Effector memory CD8-positive, alpha-beta T cell (primary cell): ENCODE results near the gene INTU.
"Not testable (repeated sequence)": the region's sequence is repeated elsewhere in the genome, so short reads cannot be mapped to it uniquely, and the experiment has no call there.

ENCODE experiments used
- ATAC-seq: fragments of 150-1000 bp; cut with Tn5 transposase; replicated peaks from 2 replicates; pipeline ENCODE4 v1.10.0; 2021; ENCODE audit warnings: mild to moderate bottlenecking, moderate library complexity
- DNase-seq, 3 experiments: peaks; one replicate each; pipeline ENCODE4 v3.0.0; 2021
- H3K27ac Mint-ChIP-seq, 2 donors: one replicate each; pipeline ENCODE4 v1.8.0; 2022; ENCODE audit warnings: mild to moderate bottlenecking in 2 of 2, mixed read lengths in 2 of 2, moderate library complexity in 2 of 2
- H3K27me3 Mint-ChIP-seq, 2 donors: one replicate each; pipeline ENCODE4 v1.8.0; 2022; ENCODE audit warnings: mixed read lengths in 2 of 2
- H3K36me3 Mint-ChIP-seq: one replicate; pipeline ENCODE4 v1.8.0; 2022; ENCODE audit warnings: mild to moderate bottlenecking, moderate library complexity, mixed read lengths; ENCODE audit not compliant: insufficient read depth
- H3K4me1 Mint-ChIP-seq, 2 donors: one replicate each; pipeline ENCODE4 v1.8.0; 2022; ENCODE audit warnings: low read depth in 2 of 2, mixed read lengths in 2 of 2
- H3K4me3 Mint-ChIP-seq, 2 donors: one replicate each; pipeline ENCODE4 v1.8.0; 2022; ENCODE audit warnings: mild to moderate bottlenecking in 2 of 2, mixed read lengths in 2 of 2, moderate library complexity in 2 of 2
- H3K9me3 Mint-ChIP-seq, 2 donors: one replicate each; pipeline ENCODE4 v1.8.0; 2022; ENCODE audit warnings: mixed read lengths in 2 of 2

Gene INTU

DNA sequence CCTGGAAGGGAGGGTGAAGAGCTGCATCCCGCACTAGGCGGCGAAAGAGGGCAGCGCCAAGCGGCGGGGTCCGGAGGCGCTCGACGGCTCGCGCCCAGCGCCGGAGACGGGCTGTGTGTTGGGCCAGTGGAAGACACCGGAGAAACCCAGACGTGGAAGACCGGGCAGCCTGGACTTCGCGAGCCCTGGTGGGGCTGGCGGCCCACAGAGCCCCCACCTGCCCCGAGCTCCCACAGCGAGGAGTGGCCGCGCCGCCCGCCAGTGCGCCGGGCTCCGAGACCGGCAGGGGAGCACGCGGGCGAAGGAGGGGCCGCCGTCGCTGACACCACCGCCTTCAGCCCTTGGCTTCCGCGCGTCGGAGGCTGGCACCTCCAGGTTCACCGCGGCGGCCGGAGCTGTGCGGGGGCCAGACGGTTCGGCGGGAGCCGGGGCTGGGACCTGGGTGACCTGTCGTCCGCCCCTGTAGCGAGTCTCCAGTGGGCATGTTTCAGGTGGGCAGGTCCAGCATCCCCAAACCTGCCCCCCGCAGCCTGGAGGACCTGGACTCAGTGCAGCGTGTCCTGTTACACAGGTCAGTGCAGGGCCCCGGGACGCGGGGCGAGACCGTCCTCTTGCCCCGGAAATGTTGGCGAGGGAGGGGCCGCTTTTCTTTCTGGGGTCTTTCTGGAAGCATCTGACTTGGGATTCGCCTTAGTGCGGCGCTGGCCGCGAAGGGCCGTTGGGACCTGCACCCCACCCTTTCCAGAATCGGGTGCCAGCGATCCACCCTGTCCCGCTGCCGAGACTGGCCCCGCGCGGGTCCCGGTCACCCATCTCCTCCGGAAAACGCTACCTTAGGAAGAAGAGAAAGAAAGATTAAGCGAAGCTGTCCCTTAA, 9.6 kb upstream of the INTU start:
- Mint-ChIP-seq H3K36me3 (no peaks in the 10 kb centered on the region), H3K27ac (no peak overlapping the region), H3K9me3 (peaks cover 5 to 8% of the 10 kb centered on the region in 2 donors), H3K4me3 (no peak overlapping the region), H3K4me1 (peaks cover 0 to 2% of the 10 kb centered on the region in 2 donors), H3K27me3 (peaks cover 22 to 27% of the 10 kb centered on the region in 2 donors)
- DNase-seq (no peak), ATAC-seq (no peak)

DNA sequence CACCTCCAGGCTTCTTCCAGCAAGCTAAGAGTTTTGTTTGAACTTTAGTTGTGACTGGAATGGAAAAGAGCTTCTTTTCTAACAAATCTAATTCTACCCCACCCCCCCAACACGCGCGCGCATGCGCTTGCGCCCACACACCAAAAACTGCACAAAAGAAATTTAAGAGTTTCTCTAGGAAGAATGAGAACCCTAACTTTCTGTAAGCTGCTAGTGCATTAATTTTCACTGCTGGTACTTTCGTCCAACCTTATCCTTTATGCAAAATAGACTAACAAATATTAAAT, 9.0 kb upstream of the INTU start:
- no peak for DNase-seq
- peaks cover 3 to 7% of the 10 kb centered on the region in 2 donors for H3K9me3 Mint-ChIP-seq
- ATAC-seq, result no peak
- H3K27me3 Mint-ChIP-seq, result peaks cover 22 to 32% of the 10 kb centered on the region in 2 donors
- no peak overlapping the region for H3K4me3 Mint-ChIP-seq
- no peaks in the 10 kb centered on the region for H3K36me3 Mint-ChIP-seq
- H3K4me1 Mint-ChIP-seq, result peaks cover 0 to 2% of the 10 kb centered on the region in 2 donors
- no peak overlapping the region for H3K27ac Mint-ChIP-seq

DNA sequence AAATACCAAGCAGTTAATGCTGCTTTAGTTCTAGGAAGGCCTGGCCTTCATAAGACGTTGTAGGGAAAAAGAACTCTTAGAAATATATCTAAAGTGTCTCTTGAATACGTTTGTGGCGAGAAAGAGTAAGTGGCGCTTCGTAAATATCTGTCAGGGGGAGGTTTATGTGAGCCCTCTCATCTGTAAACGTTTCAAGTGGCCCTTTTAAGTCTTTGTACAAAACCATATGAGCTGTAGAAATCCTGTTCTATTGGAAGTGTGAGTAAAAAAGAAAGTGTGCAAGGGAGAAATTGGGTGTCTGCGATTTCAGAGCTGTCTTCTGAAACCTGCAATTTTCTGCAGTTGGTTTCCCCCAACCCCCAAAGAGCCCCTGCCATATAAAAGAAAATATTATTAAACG, 8.6 kb upstream of the INTU start:
- no peak for ATAC-seq
- no peak overlapping the region for H3K4me3 Mint-ChIP-seq
- no peak for DNase-seq
- peaks cover 0 to 2% of the 10 kb centered on the region in 2 donors for H3K4me1 Mint-ChIP-seq
- H3K27ac Mint-ChIP-seq, result no peak overlapping the region
- peaks cover 0 to 7% of the 10 kb centered on the region in 2 donors for H3K9me3 Mint-ChIP-seq
- H3K27me3 Mint-ChIP-seq, result peaks cover 22 to 32% of the 10 kb centered on the region in 2 donors
- H3K36me3 Mint-ChIP-seq, result no peaks in the 10 kb centered on the region

DNA sequence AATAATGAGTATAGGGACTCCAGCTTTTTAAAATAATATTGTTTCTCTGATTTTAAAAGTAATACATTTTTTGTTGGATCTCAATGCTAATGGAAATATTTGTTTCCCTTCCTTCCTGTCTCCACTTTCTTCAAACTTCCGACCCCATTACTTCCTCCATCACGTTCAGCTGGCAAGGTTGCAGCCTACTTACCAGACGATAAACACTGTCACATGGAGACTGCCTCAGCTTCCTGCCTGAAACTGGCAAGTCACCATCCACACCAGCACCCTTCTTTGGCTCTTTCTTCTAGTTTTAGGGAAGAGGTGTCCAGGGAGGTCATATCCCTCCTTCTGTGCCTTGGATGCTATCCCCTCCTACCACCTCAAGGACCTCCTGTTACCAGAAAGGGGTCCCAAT, 3.4 kb upstream of the INTU start:
- ATAC-seq (no peak), DNase-seq (no peak)
- H3K9me3 Mint-ChIP-seq, result peaks cover 0 to 4% of the 10 kb centered on the region in 2 donors
- peaks cover 15 to 24% of the 10 kb centered on the region in 2 donors for H3K27me3 Mint-ChIP-seq
- no peak overlapping the region for H3K4me3 Mint-ChIP-seq
- H3K4me1 Mint-ChIP-seq, result peaks cover 7% of the 10 kb centered on the region in 2 donors
- H3K27ac Mint-ChIP-seq, result no peak overlapping the region
- no peaks in the 10 kb centered on the region for H3K36me3 Mint-ChIP-seq

DNA sequence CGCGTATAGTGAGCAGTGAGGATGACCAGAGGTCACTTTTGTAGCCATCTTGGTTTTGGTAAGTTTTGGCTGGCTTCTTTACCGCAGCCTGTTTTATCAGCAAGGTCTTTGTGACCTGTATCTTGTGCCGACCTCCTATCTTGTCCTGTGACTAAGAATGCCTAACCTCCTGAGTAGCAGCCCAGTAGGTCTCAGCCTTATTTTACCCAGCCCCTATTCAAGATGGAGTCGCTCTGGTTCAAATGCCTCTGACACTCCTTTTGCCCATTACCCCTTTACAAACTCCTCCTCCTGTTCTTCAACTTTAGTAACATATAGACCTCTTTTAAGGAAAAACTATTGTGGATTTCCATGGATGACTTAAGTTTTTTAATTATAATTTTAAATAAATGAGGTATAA, 2.6 kb upstream of the INTU start:
- H3K36me3 Mint-ChIP-seq, result no peaks in the 10 kb centered on the region
- H3K27ac Mint-ChIP-seq, result no peak overlapping the region
- H3K27me3 Mint-ChIP-seq, result peaks cover 13 to 19% of the 10 kb centered on the region in 2 donors
- H3K9me3 Mint-ChIP-seq, result peaks cover 0 to 4% of the 10 kb centered on the region in 2 donors
- peaks cover 7% of the 10 kb centered on the region in 2 donors for H3K4me1 Mint-ChIP-seq
- H3K4me3 Mint-ChIP-seq, result no peak overlapping the region
- ATAC-seq, result no peak
- no peak for DNase-seq

DNA sequence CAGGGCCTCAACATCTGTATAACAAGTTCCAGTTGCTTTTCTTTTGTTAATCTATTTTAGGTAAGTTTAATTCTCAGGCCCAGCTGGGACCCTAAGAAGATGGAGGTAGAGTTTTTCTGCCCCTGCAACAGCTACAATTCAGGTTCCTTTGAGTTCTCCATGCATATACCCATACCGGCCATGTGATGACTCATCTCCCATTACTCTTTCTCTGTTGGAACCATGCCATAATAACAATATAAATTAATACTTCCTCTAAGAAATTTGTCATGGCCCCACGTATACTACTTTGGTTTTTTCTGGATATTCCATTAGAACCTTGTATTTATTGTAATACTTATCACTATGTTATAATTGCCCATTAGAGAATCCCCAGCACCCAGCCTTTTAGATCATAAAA, 1.3 kb upstream of the INTU start:
- ATAC-seq (no peak), DNase-seq (no peak)
- Mint-ChIP-seq H3K27ac (no peak overlapping the region), H3K9me3 (peaks cover 0 to 4% of the 10 kb centered on the region in 2 donors), H3K27me3 (peaks cover 13 to 19% of the 10 kb centered on the region in 2 donors), H3K36me3 (no peaks in the 10 kb centered on the region), H3K4me1 (peaks cover 7% of the 10 kb centered on the region in 2 donors), H3K4me3 (no peak overlapping the region)

DNA sequence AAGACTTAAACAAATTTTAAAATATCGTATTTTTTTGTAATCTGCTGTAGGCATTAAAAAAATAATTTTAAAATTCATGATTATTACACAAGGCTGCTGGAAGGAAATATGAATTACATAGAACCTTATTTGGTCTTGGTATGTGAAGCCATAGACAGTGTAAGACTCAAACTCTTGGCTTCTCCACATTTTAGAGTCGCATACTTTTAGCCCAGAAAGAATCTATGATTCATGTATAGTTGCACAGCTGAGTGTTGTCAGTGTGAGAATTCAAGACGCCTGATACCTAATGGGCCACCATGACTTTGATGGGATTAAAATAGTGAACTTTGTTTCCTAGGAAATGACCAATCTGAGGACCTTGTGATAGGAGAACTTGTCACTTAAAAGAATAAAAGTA, 1.4 kb downstream of the INTU start:
- Mint-ChIP-seq H3K9me3 (no peaks in the 10 kb centered on the region), H3K4me3 (no peak overlapping the region), H3K27ac (no peak overlapping the region), H3K36me3 (no peaks in the 10 kb centered on the region), H3K4me1 (peaks cover 7% of the 10 kb centered on the region in 2 donors), H3K27me3 (peaks cover 12 to 13% of the 10 kb centered on the region in 2 donors)
- DNase-seq (no peak), ATAC-seq (no peak)

DNA sequence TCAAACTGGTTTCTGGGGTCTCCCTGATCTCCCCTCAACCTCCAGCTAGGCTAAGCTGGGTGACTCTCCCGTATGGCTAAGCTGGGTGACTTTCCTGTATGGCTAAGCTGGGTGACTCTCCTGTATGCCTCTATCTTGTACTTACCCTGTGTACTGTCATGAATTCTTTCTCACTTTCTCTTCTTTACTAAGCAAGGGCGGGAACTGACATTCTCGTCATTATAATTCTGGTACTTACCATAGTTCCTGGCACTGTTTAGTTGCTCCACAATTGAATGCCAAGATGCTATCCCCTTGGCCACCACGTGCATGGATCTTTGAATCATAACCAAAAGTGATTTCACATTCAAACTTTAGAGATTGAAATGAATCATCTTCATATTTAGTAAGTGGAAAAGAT, 8.8 kb downstream of the INTU start:
- Mint-ChIP-seq H3K36me3 (no peaks in the 10 kb centered on the region), H3K9me3 (peaks cover 0 to 5% of the 10 kb centered on the region in 2 donors), H3K4me3 (no peak overlapping the region), H3K4me1 (no peaks in the 10 kb centered on the region), H3K27ac (no peak overlapping the region), H3K27me3 (peaks cover 6 to 8% of the 10 kb centered on the region in 2 donors)
- ATAC-seq (no peak), DNase-seq (no peak)

DNA sequence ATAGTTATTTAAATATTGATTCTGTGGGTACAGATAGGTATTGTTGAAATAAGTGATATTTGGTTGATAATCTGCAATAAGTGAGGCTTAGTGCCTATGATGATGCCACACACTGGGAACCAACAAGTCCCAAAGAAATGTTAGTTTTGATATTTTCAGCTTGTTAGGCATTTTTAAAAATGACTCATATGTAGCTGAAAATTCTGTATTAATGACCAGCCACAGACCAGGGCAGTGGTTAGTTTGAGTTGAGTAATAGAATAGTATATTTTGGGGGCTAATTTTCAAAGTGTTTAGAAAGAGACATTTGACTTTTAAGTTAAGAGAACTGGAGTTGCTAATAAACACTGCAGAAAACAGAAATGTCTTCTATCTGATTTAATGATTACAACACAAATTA, 9.4 kb downstream of the INTU start:
- DNase-seq, result no peak
- H3K4me1 Mint-ChIP-seq, result no peaks in the 10 kb centered on the region
- no peak overlapping the region for H3K4me3 Mint-ChIP-seq
- no peak overlapping the region for H3K27ac Mint-ChIP-seq
- H3K9me3 Mint-ChIP-seq, result peaks cover 0 to 5% of the 10 kb centered on the region in 2 donors
- peaks cover 6 to 8% of the 10 kb centered on the region in 2 donors for H3K27me3 Mint-ChIP-seq
- no peak for ATAC-seq
- no peaks in the 10 kb centered on the region for H3K36me3 Mint-ChIP-seq

DNA sequence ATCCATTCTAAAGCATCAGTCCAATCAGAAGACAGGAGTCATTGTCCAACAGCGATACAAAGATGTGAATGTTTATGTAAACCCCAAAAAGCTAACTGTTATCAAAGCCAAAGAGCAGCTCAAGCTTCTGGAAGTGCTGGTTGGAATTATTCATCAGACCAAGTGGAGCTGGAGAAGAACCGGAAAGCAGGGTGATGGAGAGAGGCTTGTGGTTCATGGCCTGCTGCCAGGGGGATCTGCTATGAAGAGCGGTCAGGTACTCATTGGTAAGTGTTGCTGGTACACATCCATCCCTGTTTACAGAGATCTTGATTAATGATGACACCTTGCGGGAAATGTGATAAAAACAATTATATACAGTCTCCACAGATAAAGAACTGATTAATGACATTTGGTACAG, 11.0 kb downstream of the INTU start:
- ATAC-seq, result no peak
- DNase-seq, result no peak
- H3K27ac Mint-ChIP-seq, result no peak overlapping the region
- H3K4me3 Mint-ChIP-seq, result no peak overlapping the region
- no peaks in the 10 kb centered on the region for H3K36me3 Mint-ChIP-seq
- peaks cover 0 to 5% of the 10 kb centered on the region in 2 donors for H3K9me3 Mint-ChIP-seq
- H3K27me3 Mint-ChIP-seq, result peaks cover 6 to 8% of the 10 kb centered on the region in 2 donors
- no peaks in the 10 kb centered on the region for H3K4me1 Mint-ChIP-seq

DNA sequence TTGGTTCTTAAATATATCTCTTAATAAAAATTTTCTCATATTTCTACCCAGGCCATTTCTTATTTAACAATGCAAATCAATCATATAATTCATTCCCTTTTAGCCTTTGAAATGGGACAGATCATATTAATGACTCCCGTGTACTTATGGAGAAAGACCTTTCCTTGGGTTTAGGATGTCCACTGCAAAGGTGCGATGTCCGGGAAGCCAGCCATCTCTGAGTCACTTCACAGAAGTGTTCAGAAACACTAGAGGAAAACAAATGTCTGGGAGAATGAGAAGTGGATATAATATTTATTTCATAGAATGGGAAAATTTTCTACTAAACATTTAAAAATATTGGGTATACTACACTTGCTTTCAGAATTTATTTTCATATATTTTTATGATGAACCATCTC, 15.3 kb downstream of the INTU start:
- H3K27me3 Mint-ChIP-seq, result no peaks in the 10 kb centered on the region
- H3K4me1 Mint-ChIP-seq, result no peaks in the 10 kb centered on the region
- H3K27ac Mint-ChIP-seq, result no peak overlapping the region
- no peak for ATAC-seq
- no peak for DNase-seq
- H3K9me3 Mint-ChIP-seq, result no peaks in the 10 kb centered on the region
- no peaks in the 10 kb centered on the region for H3K36me3 Mint-ChIP-seq
- H3K4me3 Mint-ChIP-seq, result no peak overlapping the region

DNA sequence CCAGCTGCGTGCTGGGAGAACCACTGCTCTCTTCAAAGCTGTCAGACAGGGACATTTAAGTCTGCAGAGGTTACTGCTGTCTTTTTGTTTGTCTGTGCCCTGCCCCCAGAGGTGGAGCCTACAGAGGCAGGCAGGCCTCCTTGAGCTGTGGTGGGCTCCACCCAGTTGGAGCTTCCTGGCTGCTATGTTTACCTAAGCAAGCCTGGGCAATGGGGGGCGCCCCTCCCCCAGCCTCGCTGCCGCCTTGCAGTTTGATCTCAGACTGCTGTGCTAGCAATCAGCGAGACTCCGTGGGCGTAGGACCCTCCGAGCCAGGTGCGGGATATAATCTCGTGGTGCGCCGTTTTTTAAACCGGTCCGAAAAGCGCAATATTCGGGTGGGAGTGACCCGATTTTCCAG, 22.8 kb downstream of the INTU start:
- H3K9me3 Mint-ChIP-seq, H3K4me3 Mint-ChIP-seq, H3K27me3 Mint-ChIP-seq, DNase-seq, H3K4me1 Mint-ChIP-seq, H3K36me3 Mint-ChIP-seq, H3K27ac Mint-ChIP-seq, ATAC-seq: not testable (repeated sequence)

DNA sequence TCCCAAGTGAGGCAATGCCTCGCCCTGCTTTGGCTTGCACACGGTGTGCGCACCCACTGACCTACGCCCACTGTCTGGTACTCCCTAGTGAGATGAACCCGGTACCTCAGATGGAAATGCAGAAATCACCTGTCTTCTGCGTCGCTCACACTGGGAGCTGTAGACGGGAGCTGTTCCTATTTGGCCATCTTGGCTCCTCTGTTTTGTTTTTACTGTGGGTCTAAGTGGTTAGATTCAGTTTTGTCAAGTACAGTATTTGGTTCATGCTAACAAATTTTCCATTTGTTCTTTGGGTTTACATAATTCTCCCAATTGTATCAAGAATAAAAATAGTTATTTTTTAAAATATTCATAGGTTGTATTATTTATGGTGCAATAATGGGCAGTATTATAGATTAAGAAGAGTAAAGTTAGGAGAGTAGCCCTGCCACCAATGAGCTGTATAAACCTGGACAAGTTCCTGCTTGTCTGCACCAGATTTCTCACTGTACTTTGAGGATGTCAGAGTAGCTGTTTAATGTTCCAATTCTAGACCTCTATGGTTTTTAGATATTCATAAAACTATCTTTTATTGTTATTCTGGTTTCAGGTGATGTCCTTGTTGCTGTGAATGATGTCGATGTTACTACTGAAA, 23.4 kb downstream of the INTU start:
- no peaks in the 10 kb centered on the region for H3K4me1 Mint-ChIP-seq
- H3K36me3 Mint-ChIP-seq, result no peaks in the 10 kb centered on the region
- ATAC-seq, result no peak
- H3K27me3 Mint-ChIP-seq, result no peaks in the 10 kb centered on the region
- no peak overlapping the region for H3K27ac Mint-ChIP-seq
- H3K9me3 Mint-ChIP-seq, result peaks cover 0 to 5% of the 10 kb centered on the region in 2 donors
- DNase-seq, result no peak
- H3K4me3 Mint-ChIP-seq, result no peak overlapping the region

DNA sequence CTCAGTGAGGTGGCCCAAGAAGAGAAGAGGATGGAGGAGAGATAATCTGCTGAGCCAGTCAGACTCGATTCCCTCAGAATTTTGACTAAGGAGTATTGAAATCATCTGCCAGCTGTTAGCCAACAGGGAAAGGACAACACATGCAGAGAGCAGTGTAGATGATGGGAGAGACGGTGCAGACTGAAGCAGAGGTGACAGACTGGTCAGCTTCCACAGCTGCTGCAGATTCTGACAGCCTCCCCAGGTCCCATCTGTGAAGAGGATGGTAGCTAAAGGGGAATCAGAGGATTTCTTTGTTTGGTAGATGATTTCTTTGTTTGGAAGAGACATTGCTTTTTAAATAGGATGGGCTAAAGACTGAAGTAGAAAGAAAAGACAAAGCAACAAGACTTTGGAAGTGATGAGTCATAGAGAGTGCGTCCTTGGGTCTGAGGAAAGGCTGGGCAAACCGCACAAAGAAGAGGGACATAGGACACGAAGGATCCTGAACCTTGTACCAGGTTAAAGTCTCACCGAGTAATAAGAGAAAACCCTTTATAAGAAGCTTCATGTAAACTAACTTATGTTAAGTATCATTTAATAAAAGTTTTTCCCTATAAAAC, 27.6 kb downstream of the INTU start:
- Mint-ChIP-seq H3K9me3 (peaks cover 0 to 3% of the 10 kb centered on the region in 2 donors), H3K4me3 (no peak overlapping the region), H3K36me3 (no peaks in the 10 kb centered on the region), H3K27me3 (no peaks in the 10 kb centered on the region), H3K27ac (no peak overlapping the region), H3K4me1 (no peaks in the 10 kb centered on the region)
- no peak for ATAC-seq
- no peak for DNase-seq
